NT2/D1 (cell line): Measurements from ENCODE around the gene NTM.

Experiments used
- YY1 ChIP-seq: IDR thresholded peaks from 2 replicates; pipeline ENCODE4 v1.6.1; 2011; ENCODE audit not compliant: insufficient read length, insufficient read depth
- ZNF274 ChIP-seq: IDR thresholded peaks from 2 replicates; pipeline ENCODE4 v1.6.1; 2011; ENCODE audit warnings: mild to moderate bottlenecking, low read depth, low read length

DNA sequence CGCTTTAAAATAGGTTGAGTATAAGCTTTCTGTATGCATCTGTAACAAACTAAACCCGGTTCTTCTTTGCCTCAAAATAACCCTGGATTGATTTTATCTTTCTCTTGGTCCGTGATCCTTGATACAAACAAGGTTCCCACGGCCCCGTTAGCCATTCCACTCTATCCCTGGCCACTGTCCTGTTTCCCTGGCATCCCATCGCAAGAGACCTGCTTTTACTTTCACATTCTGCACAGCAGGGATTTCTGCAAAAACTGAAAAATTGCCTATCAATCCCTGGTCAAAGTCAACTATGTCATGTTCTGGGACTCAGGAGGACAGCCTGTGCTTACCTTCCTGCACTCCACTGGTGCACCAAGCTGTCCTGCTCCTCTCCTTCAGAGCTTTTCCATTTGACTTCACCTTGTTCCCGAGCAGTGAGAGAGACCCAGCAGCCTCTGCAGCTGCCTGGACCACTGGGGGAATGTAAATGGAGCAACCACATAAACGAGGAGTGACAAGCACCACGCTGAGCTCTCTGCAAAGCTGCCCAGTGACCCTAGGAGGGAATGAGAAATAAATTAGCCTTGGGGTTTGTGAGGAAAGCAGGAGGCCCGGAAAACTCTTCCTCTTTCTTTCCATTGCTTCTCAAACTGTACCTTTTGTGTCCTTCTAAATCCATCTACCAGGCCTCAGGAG lies 175.9 kb downstream of the NTM start:
- TF ChIP-seq ZNF274 (no peak), YY1 (no peak)
